ENCODE measurements around the gene IL4R. TPM values are rescaled to one million over a fixed set of nuclear protein-coding genes. Genes with fewer than 3 reads are reported as not detected.

Gene IL4R
- total and polyA plus RNA-seq, 10 donors = 39.3 to 319 (median 160) TPM

DNA sequence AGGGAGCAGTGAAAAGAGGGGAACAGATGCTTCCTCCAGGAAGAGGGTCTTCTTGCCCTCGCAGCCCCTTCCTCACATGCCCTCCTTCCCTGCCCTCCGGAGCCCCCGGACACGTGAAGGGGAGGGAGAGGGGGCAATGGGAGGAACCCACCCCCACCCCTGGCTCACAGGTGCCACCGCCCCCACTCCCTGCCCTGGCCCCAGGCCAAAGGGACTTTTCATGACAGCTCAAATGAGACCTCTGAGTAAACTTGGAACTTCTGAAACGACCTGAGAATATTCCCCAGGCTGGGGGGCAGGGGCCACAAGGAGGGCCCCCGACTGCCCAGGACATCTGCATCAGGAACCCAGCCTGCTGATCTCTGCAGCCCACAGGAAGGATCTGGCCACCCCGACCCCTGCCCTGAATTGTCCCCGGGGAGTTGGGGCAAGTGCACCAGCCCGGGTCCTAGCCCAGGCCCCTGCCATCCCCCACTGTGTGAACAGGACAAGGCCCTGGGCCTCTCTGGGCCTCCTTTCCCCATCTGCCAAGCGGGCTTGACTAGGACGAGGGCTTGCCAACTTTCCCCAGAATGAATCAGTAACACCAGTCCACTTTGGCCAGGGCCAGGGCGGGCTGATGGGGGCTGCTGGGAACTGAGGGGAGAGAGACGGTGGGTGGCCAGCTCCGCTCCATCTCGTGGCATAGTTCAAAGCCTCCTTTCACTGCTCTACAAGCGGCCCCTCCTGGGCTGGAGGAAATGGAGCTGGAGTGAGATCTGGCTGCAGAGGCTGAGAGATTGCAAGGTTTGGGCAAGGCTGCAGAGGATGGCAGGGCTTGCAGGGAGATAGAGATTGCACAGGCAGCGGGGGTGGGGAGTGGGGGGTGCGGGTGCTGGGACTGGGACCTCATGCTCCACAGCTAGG is 92.0 kb downstream of the IL4R start:
- Histone ChIP-seq H3K4me1 (peaks cover 28 to 100% (median 80%) of the 10 kb centered on the region in 6 donors), H3K36me3 (no peaks in the 10 kb centered on the region), H3K27ac (peak overlapping the region in 5 of 8 donors; percentile 20 to 91 (median 60)), H3K4me3 (peak overlapping the region in 2 of 8 donors; percentile 4 to 72), H3K9me3 (no peaks in the 10 kb centered on the region), H3K27me3 (replicated peaks in 1 of 7) (peaks cover 0 to 22% (median 0%) of the 10 kb centered on the region in 7 donors)
- intact Hi-C loops (cut with DNase I; ENCODE audit: low total_unique reads) = no loop called here
- TF ChIP-seq POLR2A (IDR thresholded peaks at IDR 0.05) (no peak), CTCF (IDR thresholded peaks at IDR 0.05 in 8 of 11, conservative IDR thresholded peaks at IDR 0.05 in 3 of 11) (no peak), POLR2AphosphoS5 (IDR thresholded peaks at IDR 0.05) (no peak)
- DNase-seq = no peak
- WGBS, 5 donors = 40 to 58% (median 51%) methylated on average over 15 to 19 of the region's 19 CpGs

DNA sequence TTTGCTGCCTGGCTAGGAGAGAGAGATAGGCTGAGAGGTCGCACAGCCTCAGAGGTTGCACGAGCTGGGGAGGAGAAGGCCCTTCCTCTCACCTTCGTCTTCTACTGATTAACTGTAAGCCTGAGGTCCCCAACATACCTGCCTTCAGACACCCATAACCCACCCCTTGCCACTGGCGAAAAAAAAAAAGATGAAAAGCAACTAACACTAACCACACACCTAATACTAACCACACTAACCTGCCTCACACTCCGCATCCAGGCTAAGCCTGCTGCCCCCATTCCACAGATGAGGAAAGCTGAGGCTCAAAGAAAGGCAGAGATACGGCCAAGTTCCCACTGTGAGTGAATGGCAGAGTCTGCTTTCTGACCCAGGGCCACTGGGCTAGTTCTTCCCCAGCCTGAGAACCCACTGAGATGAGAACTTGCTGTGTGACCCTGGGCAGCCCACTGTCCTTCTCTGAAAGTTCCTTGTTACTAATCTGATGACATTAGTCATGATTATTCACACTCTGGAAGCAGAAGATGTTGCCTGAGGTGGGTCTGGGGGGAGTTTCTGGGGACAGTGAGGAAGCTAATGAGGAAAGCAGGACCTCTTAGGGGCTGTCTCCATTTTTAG is 92.8 kb downstream of the IL4R start:
- TF ChIP-seq POLR2A (IDR thresholded peaks at IDR 0.05) = no peak
- 56 to 75% (median 66%) methylated on average over 5 to 6 of the region's 6 CpGs for WGBS, 5 donors
- H3K4me1 ChIP-seq = peaks cover 24 to 97% (median 74%) of the 10 kb centered on the region in 6 donors
- DNase-seq = no peak
- H3K36me3 ChIP-seq = no peaks in the 10 kb centered on the region
- H3K27me3 ChIP-seq (replicated peaks in 1 of 7) = peaks cover 0 to 22% (median 0%) of the 10 kb centered on the region in 7 donors
- H3K4me3 ChIP-seq = peak overlapping the region in 1 of 8 donors; percentile 72
- intact Hi-C loops (cut with DNase I; ENCODE audit: low total_unique reads) = no loop called here
- H3K27ac ChIP-seq = peak overlapping the region in 4 of 8 donors; percentile 47 to 91 (median 70)
- H3K9me3 ChIP-seq = no peaks in the 10 kb centered on the region

- DNase-seq = no peak
- Histone ChIP-seq H3K9me3 (no peaks in the 10 kb centered on the region), H3K4me3 (no peak overlapping the region), H3K27me3 (replicated peaks in 1 of 7) (peaks cover 0 to 22% (median 0%) of the 10 kb centered on the region in 7 donors), H3K27ac (peak overlapping the region in 5 of 8 donors; percentile 39 to 91 (median 60)), H3K4me1 (peaks cover 20 to 97% (median 69%) of the 10 kb centered on the region in 6 donors), H3K36me3 (no peaks in the 10 kb centered on the region)
- 59 to 72% (median 62%) methylated on average over 2 of the region's 2 CpGs for whole genome bisulfite sequencing, 5 donors
- TF ChIP-seq POLR2A (IDR thresholded peaks at IDR 0.05) = no peak
- no peak for TF ChIP-seq CTCF (IDR thresholded peaks at IDR 0.05 in 8 of 11, conservative IDR thresholded peaks at IDR 0.05 in 3 of 11)
- TF ChIP-seq POLR2AphosphoS5 (IDR thresholded peaks at IDR 0.05) = no peak
- intact Hi-C loops (cut with DNase I; ENCODE audit: low total_unique reads) = no loop called here
These were observed 93.4 kb downstream of the IL4R start for GRCh38 chr16:27407133-27407532.

GRCh38 chr16:27408012-27408601 is 94.3 kb downstream of the IL4R start:
- Histone ChIP-seq H3K4me3 (no peak overlapping the region), H3K4me1 (peaks cover 20 to 97% (median 61%) of the 10 kb centered on the region in 6 donors), H3K36me3 (no peaks in the 10 kb centered on the region), H3K9me3 (peaks cover 0 to 3% (median 0%) of the 10 kb centered on the region in 8 donors), H3K27me3 (replicated peaks in 1 of 7) (peaks cover 0 to 20% (median 0%) of the 10 kb centered on the region in 7 donors), H3K27ac (peak overlapping the region in 5 of 8 donors; percentile 8 to 91 (median 60))
- intact Hi-C loops (cut with DNase I; ENCODE audit: low total_unique reads) = no loop called here
- TF ChIP-seq POLR2A (IDR thresholded peaks at IDR 0.05) = no peak
- DNase-seq = no peak
- WGBS, 5 donors = 56 to 78% (median 61%) methylated on average over 3 of the region's 3 CpGs

Measured in spleen (tissue), 11 donors.